Endothelial cell of umbilical vein (primary cell): Measurements from ENCODE around the gene PHACTR1. TPM values are rescaled to one million over a fixed set of nuclear protein-coding genes. Genes with fewer than 3 reads are reported as not detected.

Experiments
- BruUV-seq: library from RNA; stranded (reverse); fragments of 400-500 nt; replicated peaks from 2 replicates; lab custom pipeline; 2021; lab: Mats Ljungman, UMichigan
- CTCF ChIA-PET: fragments of 300-600, 350-600 bp; sonication (Branson Sonifier 250); formaldehyde crosslinking; loops from one replicate; lab custom pipeline; 2021; ENCODE audit warnings: antibody characterized with exemption, inconsistent platforms; lab: Charles Lee
- POLR2A ChIA-PET: fragments of 300-600, 350-600 bp; sonication (Branson Sonifier 250); formaldehyde crosslinking; loops from one replicate; lab custom pipeline; 2021; ENCODE audit warnings: antibody characterized with exemption, inconsistent platforms; lab: Charles Lee
- DNase-seq: peaks from one replicate; pipeline ENCODE4 v3.0.0-alpha.2; 2011; ENCODE audit warnings: low read depth, low spot score
- FAIRE-seq: peaks from 2 replicates; lab custom pipeline; 2011; peaks lifted over from hg19 to GRCh38; lab: Jason Lieb, UNC
- H2AFZ ChIP-seq: 2 replicates; pipeline ENCODE4 v1.6.0; 2012; ENCODE audit warnings: low read depth, low read length, control low read depth, inconsistent platforms
- H3K27ac ChIP-seq: 2 replicates; pipeline ENCODE4 v1.5.1; 2011; ENCODE audit warnings: low read depth, mild to moderate bottlenecking, control low read depth, low read length, moderate library complexity; ENCODE audit not compliant: insufficient read depth
- H3K27me3 ChIP-seq, 2 experiments: 2 replicates each; pipeline versions ENCODE4 v1.6.0 to v1.6.1; 2011; ENCODE audit warnings: low read length in 2 of 2, mixed read lengths in 1 of 2; ENCODE audit not compliant: control insufficient read depth in 2 of 2, insufficient read depth in 2 of 2
- H3K36me3 ChIP-seq, 2 experiments: 2 replicates in 1 of 2; 3 replicates in 1 of 2; pipeline ENCODE4 v1.5.1; 2011; ENCODE audit warnings: low read length in 2 of 2, mild to moderate bottlenecking in 1 of 2, moderate library complexity in 1 of 2; ENCODE audit not compliant: control insufficient read depth in 2 of 2, insufficient read depth in 2 of 2; ENCODE audit errors: extremely low read depth in 1 of 2
- H3K4me1 ChIP-seq: 3 replicates; pipeline ENCODE4 v1.5.1; 2011; ENCODE audit warnings: mild to moderate bottlenecking, low read length; ENCODE audit not compliant: control insufficient read depth, insufficient read depth; ENCODE audit errors: extremely low read depth
- H3K4me2 ChIP-seq: 2 replicates; pipeline ENCODE4 v1.6.1; 2011; ENCODE audit warnings: low read length, control low read depth, mixed read lengths; ENCODE audit not compliant: insufficient read depth
- H3K4me3 ChIP-seq, 3 experiments: fragments of 200-600 bp in 1 of 3; sonication (generic), shearing (Covaris generic) in 1 of 3; replicated peaks in 1 of 3; 2 replicates each; pipeline ENCODE4 v1.5.1; 2011 to 2016; ENCODE audit warnings: control low read depth in 3 of 3, low read length in 3 of 3, mild to moderate bottlenecking in 2 of 3, inconsistent platforms in 1 of 3, low read depth in 1 of 3, moderate library complexity in 1 of 3; ENCODE audit not compliant: insufficient read depth in 1 of 3
- H3K79me2 ChIP-seq: 2 replicates; pipeline ENCODE4 v1.6.0; 2012; ENCODE audit warnings: low read length, inconsistent platforms; ENCODE audit not compliant: control insufficient read depth, insufficient read depth
- H3K9ac ChIP-seq: replicated peaks from 2 replicates; pipeline ENCODE3; 2011; ENCODE audit warnings: low read length, control low read depth; ENCODE audit not compliant: insufficient read depth; ENCODE audit errors: extremely low read depth
- H3K9me1 ChIP-seq: replicated peaks from 3 replicates; pipeline ENCODE4 v1.6.0; 2011; ENCODE audit warnings: mild to moderate bottlenecking, low read length; ENCODE audit not compliant: control insufficient read depth, insufficient read depth; ENCODE audit errors: extremely low read depth
- H3K9me3 ChIP-seq: replicated peaks from 2 replicates; pipeline ENCODE4 v1.5.1; 2012; ENCODE audit warnings: low read length, inconsistent platforms; ENCODE audit not compliant: control insufficient read depth, insufficient read depth
- H4K20me1 ChIP-seq: replicated peaks from 2 replicates; pipeline ENCODE3; 2011; ENCODE audit warnings: mild to moderate bottlenecking, low read length; ENCODE audit not compliant: control insufficient read depth, insufficient read depth; ENCODE audit errors: extremely low read depth
- CTCF ChIP-seq, 2 donors: IDR thresholded peaks; 1 replicate in 1 of 2; 2 replicates in 1 of 2; pipeline ENCODE4 v1.5.1; 2011; ENCODE audit warnings: low read length in 2 of 2, mild to moderate bottlenecking in 2 of 2, moderate library complexity in 2 of 2, control low read depth in 1 of 2, inconsistent platforms in 1 of 2, low read depth in 1 of 2; ENCODE audit not compliant: insufficient read depth in 1 of 2; ENCODE audit errors: extremely low read depth in 1 of 2
- EZH2 ChIP-seq: IDR thresholded peaks from 2 replicates; pipeline ENCODE4 v1.6.1; 2012; ENCODE audit warnings: borderline replicate concordance, low read depth, mild to moderate bottlenecking, moderate library complexity, low read length, inconsistent platforms; ENCODE audit not compliant: severe bottlenecking
- FOS ChIP-seq: IDR thresholded peaks from 2 replicates; pipeline ENCODE4 v1.6.1; 2011; ENCODE audit warnings: mild to moderate bottlenecking, low read length, moderate library complexity, borderline replicate concordance; ENCODE audit not compliant: insufficient read depth
- GATA2 ChIP-seq: IDR thresholded peaks from 2 replicates; pipeline ENCODE4 v1.7.0; 2011; ENCODE audit warnings: low read depth, mild to moderate bottlenecking, moderate library complexity, mixed read lengths, low read length; ENCODE audit not compliant: insufficient read length, insufficient read depth
- JUN ChIP-seq: IDR thresholded peaks from 2 replicates; pipeline ENCODE4 v1.6.1; 2011; ENCODE audit warnings: borderline replicate concordance, low read depth; ENCODE audit not compliant: insufficient read length, insufficient read depth
- MYC ChIP-seq: IDR thresholded peaks from one replicate; pipeline ENCODE4 v1.6.1; 2011; ENCODE audit warnings: mild to moderate bottlenecking, low read depth, low read length
- POLR2A ChIP-seq: IDR thresholded peaks from 2 replicates; pipeline ENCODE4 v1.6.1; 2012; ENCODE audit warnings: low read depth, mild to moderate bottlenecking, control low read depth, low read length
- POLR2AphosphoS5 ChIP-seq: IDR thresholded peaks from 2 replicates; pipeline ENCODE4 v1.6.1; 2012; ENCODE audit warnings: low read depth, mild to moderate bottlenecking, control low read depth, low read length, moderate library complexity; ENCODE audit not compliant: insufficient read depth
- dilution Hi-C: fragments of 300-500 bp; cut with MboI; formaldehyde crosslinking; loops from one replicate; pipeline ENCODE4 v1.15.0; 2019; ENCODE audit warnings: low sequenced_read_pairs; ENCODE audit not compliant: extremely low pct_ligation_motif_present
- intact Hi-C: fragments of 100-400 bp; cut with micrococcal nuclease; formaldehyde crosslinking; loops from one replicate; pipeline ENCODE4 v1.10.0; 2022
- polyA plus RNA-seq, 4 experiments: library from polyadenylated mRNA; depleted of rRNA in 3 of 4; stranded (reverse) in 3 of 4; unstranded in 1 of 4; fragments of >200 nt; gene quantifications; 2 replicates each; pipeline versions ENCODE4 v1.2.1 to v1.2.3, GENCODE V29; 2011 to 2012; ENCODE audit warnings: missing spikeins in 1 of 4
- total RNA-seq: library from RNA; stranded (reverse); gene quantifications from 2 replicates; pipeline ENCODE4 v1.2.3, GENCODE V29; 2021
- TF ChIP-seq, protein P1 (sequence below): IDR thresholded peaks from 2 replicates; pipeline ENCODE4 v1.6.1; 2011; ENCODE audit not compliant: insufficient read depth, insufficient read length

Gene PHACTR1
- total and polyA plus RNA-seq, 2 donors (not counting 3 experiments of a cell fraction or from before 2014, with no cell fraction given), result 2.4 to 23.2 TPM

DNA sequence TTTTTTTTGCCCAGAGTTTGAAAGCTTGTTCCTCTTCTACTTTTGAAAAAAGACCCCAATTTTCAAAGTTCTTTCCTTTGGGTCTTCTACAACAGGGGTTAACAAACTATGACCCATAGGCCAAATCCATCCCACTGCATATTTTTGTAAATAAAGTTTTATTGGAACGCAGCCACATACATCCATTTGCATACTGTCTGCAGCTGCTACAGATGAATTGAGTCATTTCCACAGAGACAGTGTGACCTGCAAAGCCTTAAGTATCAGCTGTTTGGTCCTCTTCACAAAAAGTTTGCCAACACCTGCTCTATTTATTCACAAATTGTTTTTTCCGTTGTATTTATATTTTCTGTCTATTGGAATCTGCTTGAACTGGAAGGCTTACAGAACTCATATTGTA, 422.6 kb downstream of the PHACTR1 start:
- Histone ChIP-seq H4K20me1 (no peaks in the 10 kb centered on the region), H3K4me1 (no peaks in the 10 kb centered on the region), H3K9me3 (no peaks in the 10 kb centered on the region), H3K9ac (no peak overlapping the region), H3K27me3 (no peaks in the 10 kb centered on the region), H3K36me3 (no peaks in the 10 kb centered on the region), H3K4me2 (no peak overlapping the region), H3K27ac (no peak overlapping the region), H3K9me1 (no peaks in the 10 kb centered on the region), H3K79me2 (no peaks in the 10 kb centered on the region), H3K4me3 (no peak overlapping the region), H2AFZ (no peak overlapping the region)
- TF ChIP-seq, protein P1, sequence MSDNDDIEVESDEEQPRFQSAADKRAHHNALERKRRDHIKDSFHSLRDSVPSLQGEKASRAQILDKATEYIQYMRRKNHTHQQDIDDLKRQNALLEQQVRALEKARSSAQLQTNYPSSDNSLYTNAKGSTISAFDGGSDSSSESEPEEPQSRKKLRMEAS, result no peak
- TF ChIP-seq MYC (no peak), POLR2AphosphoS5 (no peak), EZH2 (no peak), CTCF (IDR thresholded peaks at IDR 0.05; ENCODE audit: extremely low read depth in 1 of 2, insufficient read depth in 1 of 2, low read depth in 1 of 2, low read length in 2 of 2) (no peak), JUN (no peak), POLR2A (no peak), GATA2 (no peak), FOS (no peak)
- POLR2A ChIA-PET, result interaction anchor here (0.7 kb wide), 1 partner anchor 1147 kb away, joined by 6 read pairs; no protein-coding TSS in a partner anchor
- DNase-seq (no peak), FAIRE-seq (no peak)
- intact Hi-C loops (no loop called here), dilution Hi-C loops (no loop called here)
- CTCF ChIA-PET, result interaction anchor here (1.6 kb wide), 1 partner anchor 18 kb away, joined by 5 read pairs; no protein-coding TSS in a partner anchor
- no TSS peak for BruUV-seq
